Osteocyte (in vitro differentiated cells): ENCODE measurements around the gene BBX. TPM values are rescaled to one million over a fixed set of nuclear protein-coding genes. Genes with fewer than 3 reads are reported as not detected.

ENCODE experiments used
- DNase-seq: peaks from one replicate; pipeline ENCODE4 v3.0.0; 2021; ENCODE audit warnings: mixed read lengths; ENCODE audit not compliant: unreplicated experiment; ENCODE audit errors: extremely low spot score
- H3K27ac Mint-ChIP-seq: one replicate; pipeline ENCODE4 v1.8.0; 2021; ENCODE audit warnings: mild to moderate bottlenecking, mixed read lengths; ENCODE audit not compliant: unreplicated experiment
- H3K27me3 Mint-ChIP-seq: one replicate; pipeline ENCODE4 v1.8.0; 2021; ENCODE audit warnings: mixed read lengths; ENCODE audit not compliant: unreplicated experiment
- H3K36me3 Mint-ChIP-seq: one replicate; pipeline ENCODE4 v1.8.0; 2021; ENCODE audit warnings: mixed read lengths; ENCODE audit not compliant: unreplicated experiment
- H3K4me1 Mint-ChIP-seq: one replicate; pipeline ENCODE4 v1.8.0; 2021; ENCODE audit warnings: mixed read lengths; ENCODE audit not compliant: unreplicated experiment
- H3K4me3 Mint-ChIP-seq: one replicate; pipeline ENCODE4 v1.8.0; 2021; ENCODE audit warnings: mild to moderate bottlenecking, moderate library complexity, mixed read lengths; ENCODE audit not compliant: unreplicated experiment
- H3K9me3 Mint-ChIP-seq: one replicate; pipeline ENCODE4 v1.8.0; 2021; ENCODE audit warnings: mixed read lengths; ENCODE audit not compliant: unreplicated experiment
- CTCF ChIP-seq: fragments of 200-600 bp; sonication (generic); IDR thresholded peaks from 2 replicates; pipeline ENCODE4 v1.5.0; 2021; ENCODE audit warnings: antibody characterized with exemption, mild to moderate bottlenecking, moderate library complexity
- total RNA-seq: library from RNA; stranded (reverse); gene quantifications from 2 replicates; pipeline ENCODE4 v1.2.1, GENCODE V29; 2021

BBX gene
- total RNA-seq, 1 donor from 2014 or later, result 92.2 TPM

- H3K9me3 Mint-ChIP-seq, result no peaks in the 10 kb centered on the region
- H3K4me3 Mint-ChIP-seq, result no peak overlapping the region
- H3K4me1 Mint-ChIP-seq, result no peaks in the 10 kb centered on the region
- no peaks in the 10 kb centered on the region for H3K27me3 Mint-ChIP-seq
- no peak for DNase-seq
- no peak overlapping the region for H3K27ac Mint-ChIP-seq
- peaks cover 14% of the 10 kb centered on the region for H3K36me3 Mint-ChIP-seq
- TF ChIP-seq CTCF, result no peak
These were observed 215.2 kb downstream of the BBX start for GRCh38 chr3:107737914-107738313.

GRCh38 chr3:107738486-107739183, 215.9 kb downstream of the BBX start:
- TF ChIP-seq CTCF, result no peak
- Mint-ChIP-seq H3K4me1 (no peaks in the 10 kb centered on the region), H3K9me3 (no peaks in the 10 kb centered on the region), H3K36me3 (peaks cover 11% of the 10 kb centered on the region), H3K27ac (no peak overlapping the region), H3K27me3 (no peaks in the 10 kb centered on the region), H3K4me3 (no peak overlapping the region)
- no peak for DNase-seq

- Mint-ChIP-seq H3K36me3 (peaks cover 12% of the 10 kb centered on the region), H3K4me1 (no peaks in the 10 kb centered on the region), H3K4me3 (no peak overlapping the region), H3K9me3 (no peaks in the 10 kb centered on the region), H3K27me3 (no peaks in the 10 kb centered on the region), H3K27ac (no peak overlapping the region)
- no peak for DNase-seq
- TF ChIP-seq CTCF, result no peak
These were observed 216.5 kb downstream of the BBX start for GRCh38 chr3:107739227-107739626.

GRCh38 chr3:107740992-107741896, 218.5 kb downstream of the BBX start:
- H3K36me3 Mint-ChIP-seq, result peaks cover 10% of the 10 kb centered on the region
- no peak overlapping the region for H3K4me3 Mint-ChIP-seq
- DNase-seq, result no peak
- peak; percentile 62 for TF ChIP-seq CTCF
- H3K9me3 Mint-ChIP-seq, result no peaks in the 10 kb centered on the region
- H3K27ac Mint-ChIP-seq, result no peak overlapping the region
- H3K27me3 Mint-ChIP-seq, result no peaks in the 10 kb centered on the region
- no peaks in the 10 kb centered on the region for H3K4me1 Mint-ChIP-seq

GRCh38 chr3:107745354-107745753, 222.6 kb downstream of the BBX start:
- TF ChIP-seq CTCF, result no peak
- Mint-ChIP-seq H3K27me3 (no peaks in the 10 kb centered on the region), H3K4me3 (no peak overlapping the region), H3K27ac (no peak overlapping the region), H3K36me3 (peaks cover 11% of the 10 kb centered on the region), H3K9me3 (no peaks in the 10 kb centered on the region), H3K4me1 (no peaks in the 10 kb centered on the region)
- DNase-seq, result no peak
